Measurements from ENCODE around the gene PLVAP.

Gene PLVAP

GRCh38 chr19:17332677-17333581, 44.2 kb downstream of the PLVAP start:
- DNase-seq, result no peak

GRCh38 chr19:17332360-17332676, 44.8 kb downstream of the PLVAP start:
- DNase-seq, result no peak

GRCh38 chr19:17331045-17331558, 46.0 kb downstream of the PLVAP start:
- DNase-seq, result no peak

- DNase-seq, result no peak
Measured at GRCh38 chr19:17330262-17331044, 46.7 kb downstream of the PLVAP start.

- DNase-seq, result no peak
Measured at GRCh38 chr19:17329366-17330261, 47.5 kb downstream of the PLVAP start.

GRCh38 chr19:17328517-17329365, 48.4 kb downstream of the PLVAP start:
- DNase-seq, result no peak

GRCh38 chr19:17327654-17328516, 49.3 kb downstream of the PLVAP start:
- DNase-seq, result no peak

- DNase-seq, result no peak
Measured at GRCh38 chr19:17327068-17327653, 50.0 kb downstream of the PLVAP start.

- no peak for DNase-seq
Measured at GRCh38 chr19:17326595-17326966, 50.6 kb downstream of the PLVAP start.

- DNase-seq, result no peak
Measured at GRCh38 chr19:17325881-17326594, 51.1 kb downstream of the PLVAP start.

- DNase-seq, result no peak
Measured at GRCh38 chr19:17325133-17325532, 52.0 kb downstream of the PLVAP start.

GRCh38 chr19:17324357-17325114, 52.6 kb downstream of the PLVAP start:
- DNase-seq, result no peak

- DNase-seq, result no peak
Measured at GRCh38 chr19:17323964-17324332, 53.2 kb downstream of the PLVAP start.

GRCh38 chr19:17323300-17323963, 53.7 kb downstream of the PLVAP start:
- no peak for DNase-seq

GRCh38 chr19:17322854-17323253, 54.3 kb downstream of the PLVAP start:
- DNase-seq, result no peak

- no peak for DNase-seq
Measured at GRCh38 chr19:17321655-17322489, 55.3 kb downstream of the PLVAP start.

GRCh38 chr19:17320435-17320834, 56.7 kb downstream of the PLVAP start:
- DNase-seq, result no peak

Data from NCI-H187 treated with DMSO at 0.1 percent for 48 hours (cell line).